GM18951 (cell line): ENCODE results near the gene QRFPR.

Source experiments
- POLR2A ChIP-seq: IDR thresholded peaks from 4 replicates; pipeline ENCODE4 v1.6.1; 2011; ENCODE audit warnings: mild to moderate bottlenecking; ENCODE audit not compliant: insufficient read length, insufficient read depth; ENCODE audit errors: extremely low read depth
- in situ Hi-C: fragments of 300-500 bp; cut with MboI; formaldehyde crosslinking; loops from one replicate; pipeline ENCODE4 v1.12.0; 2022; ENCODE audit warnings: low sequenced_read_pairs, mixed read lengths, inconsistent platforms; ENCODE audit not compliant: unreplicated experiment

Gene QRFPR

DNA sequence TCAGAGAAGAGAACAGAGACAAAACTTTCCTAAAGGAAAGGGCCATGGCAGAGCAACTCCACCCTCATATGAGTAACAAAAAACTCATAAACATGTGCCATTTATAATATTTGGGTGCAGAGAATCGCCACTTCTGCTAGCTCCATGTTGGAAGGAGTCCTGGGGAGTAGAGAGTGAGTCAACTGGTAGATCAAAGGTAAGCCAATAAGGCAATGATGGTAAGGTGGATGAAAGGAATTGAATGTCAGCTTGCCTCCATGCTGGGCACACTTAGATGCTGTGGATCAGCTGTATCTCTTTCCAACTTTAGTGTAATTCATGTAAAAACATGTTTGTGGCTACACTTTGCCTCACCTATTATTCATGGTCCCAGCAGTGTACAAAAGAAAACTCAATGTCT is 4.7 kb downstream of the QRFPR start:
- in situ Hi-C loops: no loop called here

DNA sequence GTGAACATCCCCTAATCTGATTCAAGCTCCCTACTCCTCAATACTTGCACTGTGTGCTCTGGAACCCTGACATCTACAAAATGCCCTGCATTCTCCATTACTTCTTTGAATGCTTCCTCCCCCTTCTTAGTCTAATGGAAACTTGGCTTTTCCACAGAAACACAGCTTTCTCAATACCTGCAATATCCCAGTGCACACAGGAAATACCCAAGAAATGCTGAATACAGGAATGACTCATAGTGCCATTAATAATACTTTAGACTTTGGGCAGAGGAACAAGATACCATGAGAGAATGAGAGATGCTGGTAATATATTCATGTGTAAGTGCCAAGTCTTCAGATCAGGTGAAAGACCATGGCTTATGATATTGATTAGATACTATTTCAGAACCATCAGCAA is 5.6 kb downstream of the QRFPR start:
- no peak for TF ChIP-seq POLR2A
- in situ Hi-C loops: no loop called here

More for the DNA sequence above, 4.7 kb downstream of the QRFPR start:
- TF ChIP-seq POLR2A: no peak

DNA sequence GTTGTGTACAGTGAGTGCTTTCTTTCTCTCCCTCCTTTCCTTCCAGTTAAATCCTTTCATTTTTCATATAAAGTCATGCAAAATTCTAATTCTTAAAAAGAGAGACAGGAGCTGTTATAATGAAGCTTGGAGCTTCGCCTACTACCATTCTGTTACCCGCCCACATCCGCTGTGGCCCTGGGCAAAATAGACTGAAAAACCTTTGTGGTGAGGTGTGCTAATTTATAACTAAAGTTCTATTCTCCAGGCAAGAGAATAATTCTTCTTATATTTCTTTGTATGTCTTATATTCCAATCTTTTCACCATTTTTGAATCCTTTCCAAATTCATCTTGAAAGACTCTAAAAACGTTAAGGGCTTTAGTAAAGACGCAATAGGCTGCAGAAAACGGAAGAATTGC is 7.0 kb downstream of the QRFPR start:
- TF ChIP-seq POLR2A: no peak

DNA sequence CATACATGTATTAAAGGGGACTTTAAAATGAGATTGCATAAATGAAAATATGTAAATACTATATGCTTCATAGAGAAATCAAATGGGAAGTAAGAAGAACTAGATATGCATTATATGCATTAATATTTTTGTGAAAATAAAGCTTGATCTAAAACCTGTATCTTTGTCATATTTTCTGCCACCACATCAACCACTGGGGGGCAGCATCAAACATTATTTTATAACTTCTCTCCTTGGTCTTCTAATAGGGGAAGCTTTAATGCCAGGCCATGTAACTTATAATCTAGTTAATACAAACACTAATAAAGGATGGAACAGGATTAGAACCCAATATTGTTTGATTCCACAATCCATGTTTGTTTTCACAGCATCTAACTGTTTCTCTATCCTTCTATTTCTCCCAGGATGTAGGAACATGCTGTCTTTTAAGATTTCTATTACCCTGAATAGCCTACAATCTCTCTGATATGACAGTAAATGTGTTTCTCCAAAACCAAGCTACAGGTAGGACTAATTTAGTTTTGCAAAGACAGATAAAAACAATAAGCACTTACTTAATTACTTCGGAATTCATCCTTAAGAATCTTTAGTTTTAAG is 10.0 kb downstream of the QRFPR start:
- no peak for TF ChIP-seq POLR2A
- in situ Hi-C loops: no loop called here

More for the DNA sequence above, 7.0 kb downstream of the QRFPR start:
- in situ Hi-C loops: no loop called here

DNA sequence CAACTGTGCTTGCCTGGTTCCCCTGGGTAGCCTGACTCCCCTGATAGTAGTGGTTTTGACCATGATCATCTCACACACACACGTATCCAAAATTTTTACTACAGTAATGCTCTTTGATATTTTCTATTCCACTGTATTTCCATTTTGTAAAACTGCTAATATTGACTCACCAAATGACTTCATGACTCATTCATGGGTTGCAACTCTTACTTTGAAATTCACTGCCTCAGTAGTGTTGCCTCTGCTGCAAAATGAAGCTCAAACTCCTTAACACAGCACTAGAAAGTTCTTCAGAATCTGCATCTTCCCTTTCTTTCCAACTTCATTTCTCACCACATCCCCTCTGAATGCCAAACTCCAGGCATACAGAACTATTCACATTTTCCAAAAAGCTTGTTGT is 20.3 kb downstream of the QRFPR start:
- in situ Hi-C loops: no loop called here
- no peak for TF ChIP-seq POLR2A

DNA sequence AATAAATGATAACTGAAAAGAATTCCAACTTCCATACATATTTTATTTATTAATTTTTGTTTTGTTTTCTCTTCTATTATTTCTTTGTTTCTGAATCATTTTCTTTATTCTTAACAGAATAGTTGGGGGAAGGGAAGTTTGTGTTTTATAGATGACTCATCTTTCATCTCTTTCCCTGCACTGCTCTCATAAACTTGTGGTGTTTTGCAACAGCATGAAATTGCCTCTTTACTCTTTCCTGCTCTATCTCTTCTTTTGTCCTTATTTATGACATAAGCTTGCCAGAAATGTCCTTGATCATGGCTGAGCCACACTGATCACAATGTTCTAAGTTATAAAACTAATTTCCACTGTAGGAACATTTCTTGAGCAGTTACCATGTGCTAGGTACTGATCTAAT is 22.3 kb downstream of the QRFPR start:
- in situ Hi-C loops: no loop called here
- no peak for TF ChIP-seq POLR2A

DNA sequence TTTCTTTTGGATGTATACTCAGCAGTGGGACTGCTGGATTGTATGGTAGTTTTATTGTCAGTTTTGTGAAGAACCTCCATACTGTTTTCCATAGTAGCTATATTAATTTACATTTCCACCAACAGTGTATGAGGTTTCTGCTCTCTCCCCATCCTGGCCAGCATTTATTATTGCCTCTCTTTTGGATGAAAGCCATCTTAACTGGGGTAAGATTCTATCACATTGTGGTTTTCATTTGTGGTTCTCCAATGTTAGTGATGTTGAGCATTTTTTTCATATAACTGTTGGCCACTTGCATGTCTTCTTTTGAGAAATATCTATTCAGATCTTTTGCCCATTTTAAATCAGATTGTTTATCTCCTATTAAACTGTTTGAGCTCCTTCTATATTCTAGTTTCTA is 27.6 kb downstream of the QRFPR start:
- in situ Hi-C loops: no loop called here
- no peak for TF ChIP-seq POLR2A

DNA sequence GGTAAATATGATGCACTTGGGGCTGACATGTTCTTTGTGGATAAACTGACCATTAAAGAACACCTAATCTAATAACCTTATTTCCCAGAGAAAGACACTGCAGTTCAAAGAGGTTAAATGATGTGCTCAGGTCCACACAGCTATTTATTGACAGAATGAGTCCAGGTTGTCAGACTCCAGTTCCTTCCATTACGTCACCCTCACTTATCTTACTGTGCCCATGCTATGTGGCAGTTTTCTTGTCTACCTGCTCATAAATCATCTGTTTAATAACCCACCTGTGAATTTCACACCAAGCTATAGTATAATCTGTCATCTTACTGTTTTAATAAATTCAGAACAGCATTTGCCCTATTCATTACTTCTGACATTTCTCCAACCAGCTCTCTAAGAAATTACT is 36.7 kb downstream of the QRFPR start:
- no peak for TF ChIP-seq POLR2A
- in situ Hi-C loops: no loop called here

DNA sequence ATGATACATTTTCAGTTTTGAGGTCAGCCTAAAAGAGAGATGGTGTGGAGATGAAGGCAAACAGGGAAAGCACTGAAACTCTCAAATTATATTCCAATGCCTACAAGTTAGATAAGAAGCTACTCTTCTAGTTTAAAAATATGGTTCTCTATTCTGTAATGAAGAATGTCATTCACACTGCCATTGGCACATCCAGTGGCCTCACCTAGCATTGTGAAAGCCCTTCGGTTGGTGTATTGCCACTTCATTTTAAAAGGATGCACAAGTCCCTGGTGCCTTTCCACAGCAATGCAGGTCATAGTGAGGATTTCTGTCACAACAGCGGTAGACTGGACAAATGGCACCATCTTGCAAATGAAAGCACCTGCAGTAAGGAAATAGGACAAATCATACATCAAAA is 40.6 kb downstream of the QRFPR start:
- in situ Hi-C loops: no loop called here
- TF ChIP-seq POLR2A: no peak

DNA sequence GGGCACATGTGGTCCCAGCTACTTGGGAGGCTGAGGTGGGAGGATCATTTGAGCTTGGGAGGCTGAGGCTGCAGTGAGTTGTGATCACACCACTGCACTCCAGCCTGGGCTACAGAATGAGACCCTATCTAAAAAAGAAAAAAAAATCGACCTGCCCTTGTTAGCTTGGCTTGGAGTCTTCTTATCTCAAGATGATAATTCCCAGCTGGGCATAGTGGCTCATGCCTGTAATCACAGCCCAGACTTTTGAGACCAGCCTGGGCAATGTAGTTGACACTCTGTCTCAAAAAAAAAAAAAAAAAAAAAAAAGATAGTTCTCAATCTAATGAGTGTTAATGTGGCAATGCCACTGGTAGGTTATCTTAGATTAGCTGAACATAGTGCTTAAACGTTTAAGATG is 41.0 kb downstream of the QRFPR start:
- TF ChIP-seq POLR2A: no peak
- in situ Hi-C loops: no loop called here

DNA sequence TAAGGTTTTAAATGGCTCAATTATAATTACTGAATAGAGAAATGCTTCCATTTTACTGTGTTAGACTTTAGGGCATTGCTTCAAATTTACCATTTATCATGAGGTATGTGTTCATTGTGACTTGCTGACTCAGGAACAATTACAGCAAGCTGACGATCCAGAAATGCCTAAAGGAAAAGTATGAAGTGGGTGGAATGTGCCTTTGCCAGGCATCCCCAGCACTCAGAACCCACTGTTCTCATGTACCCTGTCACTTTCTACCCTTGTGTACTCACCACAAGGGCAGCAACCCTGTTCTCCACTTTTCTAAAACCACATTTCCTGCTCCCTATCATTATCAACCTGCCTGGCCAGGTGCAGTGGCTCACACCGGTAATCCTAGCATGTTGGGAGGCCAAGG is 41.5 kb downstream of the QRFPR start:
- TF ChIP-seq POLR2A: no peak
- in situ Hi-C loops: no loop called here

DNA sequence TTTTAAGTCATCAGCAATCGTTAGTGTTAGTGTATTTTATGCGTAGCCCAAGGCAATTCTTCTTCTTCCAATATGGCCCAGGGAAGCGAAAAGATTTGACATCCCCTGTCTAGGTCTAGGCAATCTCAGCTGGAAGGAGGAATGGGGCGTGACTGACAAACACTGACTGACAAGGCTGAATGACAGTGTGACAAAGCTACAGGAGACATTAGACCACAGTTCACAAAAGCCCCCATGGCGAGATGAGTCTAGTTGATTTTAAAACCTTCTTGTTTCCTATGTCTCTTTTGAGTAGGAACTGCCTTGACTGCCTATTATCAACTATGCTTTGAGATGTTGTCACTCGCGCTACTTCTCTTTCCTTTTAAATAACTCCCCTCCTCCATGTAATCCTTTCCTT is 42.3 kb downstream of the QRFPR start:
- no peak for TF ChIP-seq POLR2A
- in situ Hi-C loops: no loop called here

DNA sequence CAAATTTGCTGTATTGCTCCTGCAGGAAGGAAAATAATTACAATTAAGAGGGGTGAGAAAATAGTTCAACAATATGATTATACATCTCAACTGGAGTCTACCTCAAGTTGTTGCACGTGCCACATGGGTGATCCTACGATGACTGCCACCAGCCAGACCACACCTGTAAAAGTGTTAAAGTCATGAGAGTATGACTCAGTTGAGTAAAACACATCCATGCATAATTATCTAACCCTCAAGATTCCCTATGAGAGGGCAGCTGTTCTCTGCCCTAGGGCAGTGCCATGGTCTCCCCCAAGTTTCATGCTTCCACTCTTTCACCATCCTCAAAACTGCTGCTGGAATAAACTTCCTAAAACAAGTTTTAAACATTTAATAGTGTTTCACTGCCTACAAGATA is 44.1 kb downstream of the QRFPR start:
- in situ Hi-C loops: no loop called here
- no peak for TF ChIP-seq POLR2A

DNA sequence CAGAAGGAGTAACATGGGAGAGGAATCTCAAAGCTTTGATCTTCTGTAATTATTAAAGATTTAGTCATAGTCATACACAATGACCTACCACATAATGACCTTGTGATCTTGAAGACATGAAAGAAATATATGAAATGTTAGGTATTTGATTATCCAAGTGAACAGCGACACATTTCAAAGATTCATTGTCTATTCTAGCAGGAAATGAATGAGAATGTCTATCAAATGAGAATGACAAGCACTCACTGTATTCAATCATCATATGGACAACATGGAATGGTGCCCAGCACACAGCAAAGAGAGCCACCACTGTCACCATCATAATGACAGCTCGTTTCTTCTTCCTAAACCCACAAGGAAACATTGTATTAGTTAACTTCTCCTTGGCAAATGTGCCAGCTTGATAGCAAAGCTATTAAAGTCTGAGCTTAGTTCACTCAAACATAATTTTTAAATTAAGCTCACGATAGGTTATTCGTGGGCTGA is 50.6 kb downstream of the QRFPR start:
- no peak for TF ChIP-seq POLR2A
- in situ Hi-C loops: no loop called here

DNA sequence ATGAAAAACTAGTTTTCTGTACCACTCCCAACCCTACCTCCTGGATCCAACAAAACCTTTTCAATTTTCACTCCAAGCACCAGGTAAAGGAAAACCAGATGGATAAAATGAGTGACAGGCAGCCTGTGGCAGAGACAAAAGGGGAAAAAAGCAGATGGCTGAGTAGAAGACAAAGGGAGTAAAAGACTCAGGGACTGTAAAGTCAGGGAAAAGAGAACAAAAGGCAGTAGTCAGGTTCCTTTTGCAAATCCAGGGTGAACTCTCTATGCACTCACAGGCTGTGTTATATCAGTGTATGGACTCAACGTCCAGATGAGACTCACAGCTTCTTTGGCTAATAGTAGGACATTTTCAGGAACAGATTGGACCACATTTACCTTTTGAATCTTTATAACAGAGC is 54.2 kb downstream of the QRFPR start:
- in situ Hi-C loops: no loop called here
- TF ChIP-seq POLR2A: no peak
